Peyer's patch (tissue), 4 donors: ENCODE results near the gene CDKN1A. TPM values are rescaled to one million over a fixed set of nuclear protein-coding genes. Genes with fewer than 3 reads are reported as not detected.
A peak's percentile ranks its signal among the peaks of the same experiment; 100 is the strongest.

Experiments
- DNase-seq, 3 donors: peaks; one replicate each; pipeline ENCODE4 v3.0.0-alpha.2; 2017 to 2019
- H3K27ac ChIP-seq, 4 donors: fragments of 200-600 bp; sonication (generic); one replicate each; pipeline ENCODE4 v1.5.1; 2016 to 2019
- H3K27me3 ChIP-seq, 2 donors: fragments of 200-600 bp; sonication (generic); one replicate each; pipeline ENCODE4 v1.5.1; 2019
- H3K36me3 ChIP-seq, 3 donors: fragments of 200-600 bp; sonication (generic); one replicate each; pipeline ENCODE4 v1.5.1; 2016 to 2019
- H3K4me1 ChIP-seq, 4 donors: fragments of 200-600 bp; sonication (generic); one replicate each; pipeline ENCODE4 v1.5.1; 2016 to 2019
- H3K4me3 ChIP-seq, 4 donors: fragments of 200-600 bp; sonication (generic); 1 replicate in 3 of 4; 2 replicates in 1 of 4; pipeline ENCODE4 v1.5.1; 2016 to 2019; ENCODE audit warnings: mild to moderate bottlenecking in 1 of 4
- H3K9me3 ChIP-seq, 4 donors: fragments of 200-600 bp; sonication (generic); one replicate each; pipeline ENCODE4 v1.5.1; 2016 to 2019; ENCODE audit warnings: mild to moderate bottlenecking in 1 of 4
- POLR2A ChIP-seq, 2 donors: fragments of 450-650 bp; IDR thresholded peaks; one replicate each; pipeline ENCODE4 v1.5.1; 2017; ENCODE audit warnings: antibody characterized with exemption in 2 of 2, mild to moderate bottlenecking in 2 of 2, moderate library complexity in 2 of 2
- total RNA-seq, 4 donors: library from RNA; depleted of rRNA; stranded (reverse); fragments of >200 nt; gene quantifications; one replicate each; pipeline ENCODE4 v1.1.0, GENCODE V29; 2016
- TF ChIP-seq, protein P1 (sequence below), 6 experiments: fragments of 450-650 bp in 4 of 6; fragments of 200-600 bp in 2 of 6; sonication (generic) in 1 of 6; IDR thresholded peaks; one replicate each; pipeline ENCODE4 v1.5.1; 2017 to 2019; ENCODE audit warnings: antibody characterized with exemption in 6 of 6, mild to moderate bottlenecking in 3 of 6, moderate library complexity in 1 of 6

Gene CDKN1A
- total RNA-seq, 4 donors from 2014 or later = 70.1 to 556 (median 358) TPM

DNA sequence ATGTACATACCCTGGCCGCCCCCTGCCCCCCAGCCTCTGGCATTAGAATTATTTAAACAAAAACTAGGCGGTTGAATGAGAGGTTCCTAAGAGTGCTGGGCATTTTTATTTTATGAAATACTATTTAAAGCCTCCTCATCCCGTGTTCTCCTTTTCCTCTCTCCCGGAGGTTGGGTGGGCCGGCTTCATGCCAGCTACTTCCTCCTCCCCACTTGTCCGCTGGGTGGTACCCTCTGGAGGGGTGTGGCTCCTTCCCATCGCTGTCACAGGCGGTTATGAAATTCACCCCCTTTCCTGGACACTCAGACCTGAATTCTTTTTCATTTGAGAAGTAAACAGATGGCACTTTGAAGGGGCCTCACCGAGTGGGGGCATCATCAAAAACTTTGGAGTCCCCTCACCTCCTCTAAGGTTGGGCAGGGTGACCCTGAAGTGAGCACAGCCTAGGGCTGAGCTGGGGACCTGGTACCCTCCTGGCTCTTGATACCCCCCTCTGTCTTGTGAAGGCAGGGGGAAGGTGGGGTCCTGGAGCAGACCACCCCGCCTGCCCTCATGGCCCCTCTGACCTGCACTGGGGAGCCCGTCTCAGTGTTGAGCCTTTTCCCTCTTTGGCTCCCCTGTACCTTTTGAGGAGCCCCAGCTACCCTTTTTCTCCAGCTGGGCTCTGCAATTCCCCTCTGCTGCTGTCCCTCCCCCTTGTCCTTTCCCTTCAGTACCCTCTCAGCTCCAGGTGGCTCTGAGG is 7.6 kb downstream of the CDKN1A start:
- H3K4me1 ChIP-seq = peaks cover 10 to 23% (median 19%) of the 10 kb centered on the region in 4 donors
- peak overlapping the region in 1 of 4 donors; percentile 5 for H3K27ac ChIP-seq
- no peak overlapping the region for H3K4me3 ChIP-seq
- DNase-seq = no peak
- TF ChIP-seq POLR2A (IDR thresholded peaks at IDR 0.05) = no peak
- TF ChIP-seq, protein P1, sequence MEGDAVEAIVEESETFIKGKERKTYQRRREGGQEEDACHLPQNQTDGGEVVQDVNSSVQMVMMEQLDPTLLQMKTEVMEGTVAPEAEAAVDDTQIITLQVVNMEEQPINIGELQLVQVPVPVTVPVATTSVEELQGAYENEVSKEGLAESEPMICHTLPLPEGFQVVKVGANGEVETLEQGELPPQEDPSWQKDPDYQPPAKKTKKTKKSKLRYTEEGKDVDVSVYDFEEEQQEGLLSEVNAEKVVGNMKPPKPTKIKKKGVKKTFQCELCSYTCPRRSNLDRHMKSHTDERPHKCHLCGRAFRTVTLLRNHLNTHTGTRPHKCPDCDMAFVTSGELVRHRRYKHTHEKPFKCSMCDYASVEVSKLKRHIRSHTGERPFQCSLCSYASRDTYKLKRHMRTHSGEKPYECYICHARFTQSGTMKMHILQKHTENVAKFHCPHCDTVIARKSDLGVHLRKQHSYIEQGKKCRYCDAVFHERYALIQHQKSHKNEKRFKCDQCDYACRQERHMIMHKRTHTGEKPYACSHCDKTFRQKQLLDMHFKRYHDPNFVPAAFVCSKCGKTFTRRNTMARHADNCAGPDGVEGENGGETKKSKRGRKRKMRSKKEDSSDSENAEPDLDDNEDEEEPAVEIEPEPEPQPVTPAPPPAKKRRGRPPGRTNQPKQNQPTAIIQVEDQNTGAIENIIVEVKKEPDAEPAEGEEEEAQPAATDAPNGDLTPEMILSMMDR (IDR thresholded peaks at IDR 0.05) = no peak
- peaks cover 0 to 52% (median 7%) of the 10 kb centered on the region in 3 donors for H3K36me3 ChIP-seq
- H3K27me3 ChIP-seq = no peaks in the 10 kb centered on the region
- H3K9me3 ChIP-seq = no peaks in the 10 kb centered on the region

DNA sequence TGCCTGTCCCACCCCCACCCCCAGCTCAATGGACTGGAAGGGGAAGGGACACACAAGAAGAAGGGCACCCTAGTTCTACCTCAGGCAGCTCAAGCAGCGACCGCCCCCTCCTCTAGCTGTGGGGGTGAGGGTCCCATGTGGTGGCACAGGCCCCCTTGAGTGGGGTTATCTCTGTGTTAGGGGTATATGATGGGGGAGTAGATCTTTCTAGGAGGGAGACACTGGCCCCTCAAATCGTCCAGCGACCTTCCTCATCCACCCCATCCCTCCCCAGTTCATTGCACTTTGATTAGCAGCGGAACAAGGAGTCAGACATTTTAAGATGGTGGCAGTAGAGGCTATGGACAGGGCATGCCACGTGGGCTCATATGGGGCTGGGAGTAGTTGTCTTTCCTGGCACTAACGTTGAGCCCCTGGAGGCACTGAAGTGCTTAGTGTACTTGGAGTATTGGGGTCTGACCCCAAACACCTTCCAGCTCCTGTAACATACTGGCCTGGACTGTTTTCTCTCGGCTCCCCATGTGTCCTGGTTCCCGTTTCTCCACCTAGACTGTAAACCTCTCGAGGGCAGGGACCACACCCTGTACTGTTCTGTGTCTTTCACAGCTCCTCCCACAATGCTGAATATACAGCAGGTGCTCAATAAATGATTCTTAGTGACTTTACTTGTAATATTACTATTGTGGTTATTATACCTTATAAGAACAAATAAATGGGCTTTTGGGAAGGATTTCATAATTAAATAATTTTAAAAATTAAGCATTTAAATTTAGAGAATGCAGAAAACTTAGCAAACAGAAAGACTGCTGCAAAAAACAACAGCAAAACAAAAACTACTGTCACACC is 8.4 kb downstream of the CDKN1A start:
- H3K4me1 ChIP-seq = peaks cover 6 to 26% (median 17%) of the 10 kb centered on the region in 4 donors
- no peaks in the 10 kb centered on the region for H3K27me3 ChIP-seq
- no peak for DNase-seq
- H3K27ac ChIP-seq = peak overlapping the region in 1 of 4 donors; percentile 5
- no peak overlapping the region for H3K4me3 ChIP-seq
- no peaks in the 10 kb centered on the region for H3K9me3 ChIP-seq
- TF ChIP-seq, protein P1 (IDR thresholded peaks at IDR 0.05) = no peak
- no peak for TF ChIP-seq POLR2A (IDR thresholded peaks at IDR 0.05)
- H3K36me3 ChIP-seq = peaks cover 0 to 52% (median 7%) of the 10 kb centered on the region in 3 donors

DNA sequence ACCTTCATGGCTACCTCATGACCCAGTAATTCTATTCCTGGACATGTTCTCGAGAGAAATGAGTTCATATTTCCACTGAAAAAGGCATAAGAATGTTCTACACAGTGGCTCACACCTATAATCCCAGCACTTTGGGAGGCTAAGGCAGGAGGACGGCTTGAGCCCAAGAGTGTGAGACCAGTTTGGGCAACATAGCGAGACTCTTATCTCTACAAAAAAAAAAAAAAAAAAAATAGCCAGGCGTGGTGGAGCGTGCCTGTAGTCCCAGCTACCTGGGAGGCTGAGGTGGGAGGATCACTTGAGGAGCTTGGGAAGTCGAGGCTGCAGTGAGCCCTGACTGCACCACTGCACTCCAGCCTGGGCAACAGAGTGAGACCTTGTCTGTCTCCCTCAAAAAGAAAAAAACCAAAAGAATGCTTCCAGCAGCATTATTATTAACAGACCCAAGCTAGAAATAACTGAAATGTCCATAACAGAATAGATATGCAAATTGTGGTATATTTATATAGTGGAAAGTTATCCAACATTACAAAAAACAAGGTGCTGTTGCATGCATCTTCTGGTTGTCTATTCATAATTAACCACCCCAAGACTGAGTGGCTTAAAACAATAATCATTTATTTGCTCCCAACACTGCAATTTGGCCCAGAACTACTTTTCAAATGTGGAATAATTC is 9.7 kb downstream of the CDKN1A start:
- H3K36me3 ChIP-seq = peaks cover 0 to 45% (median 7%) of the 10 kb centered on the region in 3 donors
- H3K9me3 ChIP-seq = no peaks in the 10 kb centered on the region
- no peaks in the 10 kb centered on the region for H3K27me3 ChIP-seq
- no peak for DNase-seq
- no peak overlapping the region for H3K27ac ChIP-seq
- peaks cover 0 to 15% (median 11%) of the 10 kb centered on the region in 4 donors for H3K4me1 ChIP-seq
- TF ChIP-seq, protein P1 (IDR thresholded peaks at IDR 0.05) = no peak
- TF ChIP-seq POLR2A (IDR thresholded peaks at IDR 0.05) = no peak
- no peak overlapping the region for H3K4me3 ChIP-seq

DNA sequence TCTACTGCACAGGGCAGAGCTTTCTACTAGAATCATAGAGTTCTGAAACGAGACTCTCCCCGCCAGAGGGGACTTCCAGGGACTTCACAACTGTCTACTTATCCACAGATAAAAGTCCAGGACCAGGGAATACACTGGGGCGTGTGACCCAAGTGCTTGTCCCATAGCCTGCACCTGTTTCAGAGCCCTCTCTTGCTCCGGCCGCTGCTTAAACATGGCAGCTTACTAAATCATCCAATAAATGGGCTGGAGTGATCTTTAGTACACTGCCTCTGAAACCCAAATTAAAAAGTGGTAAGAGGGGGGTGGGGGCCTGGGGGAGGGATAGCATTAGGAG is 10.2 kb downstream of the CDKN1A start:
- no peak for TF ChIP-seq POLR2A (IDR thresholded peaks at IDR 0.05)
- TF ChIP-seq, protein P1 (IDR thresholded peaks at IDR 0.05) = no peak
- DNase-seq = peak in 1 of 3 donors; percentile 43
- peaks cover 0 to 40% (median 7%) of the 10 kb centered on the region in 3 donors for H3K36me3 ChIP-seq
- H3K4me3 ChIP-seq = no peak overlapping the region
- peaks cover 0 to 12% (median 7%) of the 10 kb centered on the region in 4 donors for H3K4me1 ChIP-seq
- H3K27ac ChIP-seq = no peak overlapping the region
- no peaks in the 10 kb centered on the region for H3K27me3 ChIP-seq
- no peaks in the 10 kb centered on the region for H3K9me3 ChIP-seq

DNA sequence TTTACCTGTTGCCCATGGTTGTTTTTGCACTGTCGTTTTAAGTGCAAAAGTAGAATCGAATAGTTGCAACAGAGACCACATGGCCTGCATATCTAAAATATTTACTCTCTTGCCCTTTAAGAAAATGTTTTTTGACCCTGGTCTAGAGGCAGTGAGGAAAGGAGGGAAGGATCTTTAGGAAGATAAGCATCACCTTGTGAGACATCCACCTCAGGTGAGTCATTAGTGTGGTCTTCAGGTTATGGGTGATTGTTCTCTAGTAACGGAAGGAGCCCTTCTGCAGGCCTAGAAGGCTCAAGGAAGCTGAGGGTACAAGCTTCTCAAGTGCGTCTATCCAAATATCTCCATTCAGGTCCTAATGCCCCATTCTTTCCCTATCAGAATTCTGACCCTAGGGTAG is 12.5 kb downstream of the CDKN1A start:
- no peaks in the 10 kb centered on the region for H3K9me3 ChIP-seq
- no peak for DNase-seq
- peaks cover 0 to 17% (median 7%) of the 10 kb centered on the region in 3 donors for H3K36me3 ChIP-seq
- no peak overlapping the region for H3K4me3 ChIP-seq
- peaks cover 0 to 9% (median 6%) of the 10 kb centered on the region in 4 donors for H3K4me1 ChIP-seq
- H3K27me3 ChIP-seq = no peaks in the 10 kb centered on the region
- TF ChIP-seq POLR2A (IDR thresholded peaks at IDR 0.05) = no peak
- TF ChIP-seq, protein P1 (IDR thresholded peaks at IDR 0.05) = no peak
- peak overlapping the region in 1 of 4 donors; percentile 75 for H3K27ac ChIP-seq
